Skin of body (tissue), 2 donors: ENCODE results near the gene NCMAP. TPM values are rescaled to one million over a fixed set of nuclear protein-coding genes. Genes with fewer than 3 reads are reported as not detected.
"Not testable (repeated sequence)": the region's sequence is repeated elsewhere in the genome, so short reads cannot be mapped to it uniquely, and the experiment has no call there.

ENCODE experiments used
- DNase-seq: peaks from one replicate; lab custom pipeline; 2025; lab: John Stamatoyannopoulos, UW
- total RNA-seq: library from RNA; depleted of rRNA; stranded (reverse); fragments of >200 nt; gene quantifications from one replicate; pipeline ENCODE4 v1.2.3, GENCODE V29; 2014

The NCMAP gene, protein sequence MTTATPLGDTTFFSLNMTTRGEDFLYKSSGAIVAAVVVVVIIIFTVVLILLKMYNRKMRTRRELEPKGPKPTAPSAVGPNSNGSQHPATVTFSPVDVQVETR
- 0.49 TPM for total RNA-seq

DNA sequence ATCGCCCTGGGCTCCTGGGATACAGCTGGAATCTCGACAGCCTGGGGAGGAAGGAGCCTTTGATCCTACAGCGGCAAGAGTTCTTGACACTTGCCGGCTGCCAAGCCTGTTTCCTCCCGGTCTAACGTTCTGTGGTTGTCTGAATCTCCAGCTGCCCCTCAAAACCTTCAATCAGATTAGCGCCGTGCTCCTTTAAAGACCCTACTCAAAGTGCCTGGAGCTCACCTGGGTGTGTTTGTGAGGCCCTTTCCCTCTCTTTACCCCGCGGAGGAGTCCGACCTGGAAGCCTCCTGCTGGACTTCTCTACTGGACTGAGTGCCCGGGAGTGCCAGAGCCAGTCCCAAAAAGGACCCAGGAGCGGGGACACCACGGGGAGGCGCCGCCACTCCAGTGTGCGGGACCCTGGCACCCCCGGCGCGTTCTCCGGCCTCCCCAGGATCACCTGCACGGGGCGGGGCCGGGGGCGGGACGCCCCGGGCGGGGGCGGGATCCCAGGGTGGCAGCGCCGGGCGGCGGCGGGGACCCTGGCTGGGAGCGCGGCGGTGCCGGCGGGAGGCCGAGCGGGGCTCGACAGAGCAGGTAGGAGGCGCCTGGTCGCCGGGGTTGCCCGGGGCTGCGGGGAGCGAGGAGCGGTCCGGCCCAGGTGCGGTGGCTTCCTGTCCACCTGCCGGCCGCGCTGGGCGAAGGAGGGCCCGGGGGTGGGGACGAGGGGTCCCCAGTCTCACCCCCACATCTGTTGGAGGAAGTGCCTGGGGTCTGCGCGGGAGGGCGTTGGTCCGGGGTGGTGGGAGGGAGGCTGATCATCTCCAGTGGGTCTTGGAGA, at the start of gene NCMAP:
NCMAP (plus strand) TSS at position 497 of the 823 bp plus-strand sequence. CDS start 39,344 bp downstream, outside the sequence.
- no peak for DNase-seq

DNA sequence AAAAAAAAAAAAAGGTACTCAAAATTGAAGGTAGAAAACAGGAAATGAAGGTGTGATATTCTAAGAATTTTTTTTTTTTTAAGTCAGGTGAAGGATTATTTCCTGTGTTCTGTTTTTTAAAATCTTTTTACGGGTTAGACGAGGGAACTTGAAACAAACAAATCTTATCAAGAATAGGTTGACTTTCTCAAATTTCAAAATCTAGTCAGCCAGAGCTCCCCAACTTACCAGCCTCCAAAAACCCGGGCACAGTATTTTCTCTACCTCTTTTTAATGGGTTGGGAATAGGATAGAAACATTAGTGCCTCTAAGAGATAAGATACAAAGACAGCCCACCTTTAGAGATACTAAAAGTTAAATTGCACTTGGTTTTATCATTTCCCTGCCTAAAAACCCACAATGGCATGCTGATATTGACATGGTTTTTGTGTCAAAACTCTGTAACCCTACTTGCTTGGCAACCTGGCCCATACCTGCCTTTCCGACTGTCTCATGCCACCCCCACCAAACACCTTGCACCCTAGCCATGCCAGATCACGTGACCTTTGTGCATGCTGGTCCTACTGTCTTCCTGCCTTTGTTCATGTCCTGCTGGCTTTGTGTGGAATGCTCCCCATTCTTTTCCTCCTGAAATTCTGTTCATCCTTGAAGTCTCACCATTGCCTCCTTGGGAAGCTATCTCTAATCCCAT, 49.1 kb upstream of the NCMAP start:
- no peak for DNase-seq

DNA sequence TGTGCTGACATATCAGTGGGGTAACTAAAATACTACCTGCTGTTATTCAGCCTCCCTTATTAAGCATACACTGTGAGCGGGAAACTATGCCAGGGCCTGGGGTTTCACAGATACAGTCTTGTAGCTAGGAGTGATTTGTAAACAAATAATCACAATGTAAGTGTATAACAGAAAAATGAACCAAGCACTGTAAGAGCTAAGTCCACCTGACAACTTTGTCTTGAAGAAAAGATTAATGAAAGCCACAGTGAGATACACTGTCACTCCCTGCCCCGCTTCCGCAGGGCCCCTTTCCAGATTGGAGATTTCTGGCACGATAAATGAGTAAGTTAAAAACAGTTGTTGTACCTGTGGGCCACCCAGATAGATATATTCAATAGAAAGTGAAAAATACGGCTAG, 48.5 kb upstream of the NCMAP start:
- no peak for DNase-seq

DNA sequence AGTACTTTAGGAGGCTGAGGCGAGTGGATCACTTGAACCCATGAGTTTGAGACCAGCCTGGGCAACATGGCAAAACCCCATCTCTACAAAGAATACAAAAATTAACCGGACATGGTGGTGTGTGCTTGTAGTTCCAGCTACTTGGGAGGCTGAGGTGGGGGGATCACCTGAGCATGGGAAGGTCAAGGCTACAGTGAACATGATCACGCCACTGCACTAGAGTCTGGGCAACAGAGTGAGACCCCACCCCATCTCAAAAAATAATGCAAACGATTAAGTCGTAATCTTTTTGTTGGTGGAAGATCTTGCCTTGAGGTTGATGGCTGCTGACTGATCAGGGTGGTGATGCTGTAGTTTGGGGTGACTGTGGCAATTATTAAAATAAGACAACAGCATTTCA, 47.0 kb upstream of the NCMAP start:
- no peak for DNase-seq

DNA sequence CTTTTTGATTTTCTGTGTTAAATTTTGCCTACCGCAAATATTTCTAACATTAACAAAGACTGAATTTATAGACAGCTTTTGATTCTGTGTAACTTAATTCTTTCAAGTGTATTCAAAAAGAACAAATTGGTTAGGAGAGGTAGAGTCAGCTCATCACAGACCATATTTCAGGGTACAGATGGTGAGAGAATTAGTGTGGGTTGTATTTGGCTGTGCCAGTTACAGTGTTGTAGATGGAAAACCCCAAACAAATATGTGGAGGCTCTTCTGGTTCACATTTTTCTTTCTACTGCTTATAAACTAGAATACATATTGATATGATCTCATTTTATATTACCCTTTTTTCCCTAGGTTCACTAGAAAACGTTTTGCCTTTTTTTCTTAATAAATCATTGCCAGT, 42.2 kb upstream of the NCMAP start:
- no peak for DNase-seq

DNA sequence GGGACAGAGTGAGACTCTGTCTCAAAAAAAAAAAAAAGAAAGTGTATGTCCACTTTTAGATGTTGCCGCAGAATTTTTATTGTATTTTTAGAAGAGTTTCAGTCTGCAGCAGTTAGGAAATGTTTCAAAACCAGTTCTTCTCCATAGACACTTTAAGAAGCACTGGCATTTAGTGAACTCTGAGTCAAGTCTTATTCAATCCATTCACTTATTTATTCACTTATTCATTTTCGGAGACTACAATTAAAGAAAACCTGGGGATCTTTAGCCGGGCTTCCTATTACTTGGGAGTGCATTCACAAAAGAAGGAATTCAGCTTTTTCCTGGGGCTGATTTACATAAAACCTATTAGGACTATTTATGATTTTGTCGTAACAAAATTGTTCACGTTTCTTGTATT, 40.9 kb upstream of the NCMAP start:
- DNase-seq = no peak

DNA sequence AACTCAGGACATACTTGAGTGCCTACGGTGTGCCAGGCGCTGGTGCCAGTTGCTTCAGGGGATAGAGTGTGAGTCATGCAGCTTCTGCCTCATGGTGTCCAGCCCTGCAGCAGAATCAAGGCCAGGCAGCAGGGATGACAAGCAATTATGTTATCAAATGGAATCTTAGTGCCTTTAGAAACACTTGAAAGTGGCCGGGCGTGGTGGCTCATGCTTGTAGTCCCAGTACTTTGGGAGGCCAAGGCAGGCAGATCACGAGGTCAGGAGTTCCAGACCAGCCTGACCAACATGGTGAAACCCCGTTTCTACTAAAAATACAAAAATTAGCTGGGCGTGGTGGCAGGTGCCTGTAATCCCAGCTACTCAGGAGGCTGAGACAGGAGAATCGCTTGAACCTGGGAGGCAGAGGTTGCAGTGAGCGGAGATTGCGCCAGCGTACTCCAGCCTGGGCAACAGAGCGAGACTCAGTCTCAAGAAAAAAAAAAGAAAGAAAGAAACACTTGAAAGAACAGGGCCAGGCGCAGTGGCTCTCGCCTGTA, 40.1 kb upstream of the NCMAP start:
- not testable (repeated sequence) for DNase-seq

DNA sequence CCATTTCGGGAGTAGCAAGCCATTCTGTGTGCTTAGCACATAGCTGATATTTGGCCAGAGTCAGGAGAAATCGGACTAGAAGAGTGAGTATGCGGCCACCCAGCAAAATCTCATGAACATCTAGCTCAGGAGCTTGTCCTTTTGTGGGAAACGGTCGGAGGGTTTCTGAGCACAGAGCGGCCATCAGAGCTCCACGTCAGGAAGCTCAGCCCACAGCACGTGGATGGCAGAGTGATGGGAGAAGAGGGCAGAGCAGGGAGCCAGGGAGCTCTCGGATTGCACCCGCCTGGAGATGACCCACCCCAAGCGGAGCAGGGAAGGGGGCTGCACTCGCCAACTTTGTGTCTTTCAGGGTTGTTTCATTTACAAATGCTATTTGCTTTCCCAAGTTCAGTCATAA, 39.4 kb upstream of the NCMAP start:
- no peak for DNase-seq

DNA sequence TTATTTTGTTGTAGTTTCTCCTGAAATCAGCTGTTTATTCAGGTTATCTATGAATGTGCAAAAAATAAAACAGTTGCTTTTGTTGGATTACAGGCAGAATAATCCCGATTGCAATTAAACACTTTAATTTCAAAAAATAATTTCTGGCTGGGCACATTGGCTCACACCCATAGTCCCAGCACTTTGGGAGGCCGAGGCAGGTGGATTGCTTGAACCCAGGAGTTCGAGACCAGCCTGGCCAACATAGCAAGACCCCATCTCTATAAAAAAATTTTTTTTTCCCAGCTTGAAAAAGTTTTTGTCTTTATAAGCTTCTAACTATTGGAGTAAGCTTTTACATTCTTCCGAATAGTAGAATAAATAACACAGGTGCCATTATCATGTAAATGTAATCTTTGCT, 38.0 kb upstream of the NCMAP start:
- no peak for DNase-seq

DNA sequence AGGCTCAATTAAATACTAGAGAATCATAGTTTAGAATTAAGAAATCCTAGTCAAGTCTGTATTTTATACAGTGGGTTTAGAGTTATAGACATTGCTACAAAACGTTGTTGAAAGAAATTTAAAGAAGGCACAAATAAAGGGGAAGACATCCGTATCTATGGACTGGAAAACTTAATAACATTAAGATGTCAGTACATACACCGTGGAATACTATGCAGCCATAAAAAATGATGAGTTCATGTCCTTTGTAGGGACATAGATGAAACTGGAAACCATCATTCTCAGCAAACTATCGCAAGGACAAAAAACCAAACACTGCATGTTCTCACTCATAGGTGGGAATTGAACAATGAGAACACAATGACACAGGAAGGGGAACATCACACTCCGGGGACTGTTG, 35.6 kb upstream of the NCMAP start:
- DNase-seq = not testable (repeated sequence)

DNA sequence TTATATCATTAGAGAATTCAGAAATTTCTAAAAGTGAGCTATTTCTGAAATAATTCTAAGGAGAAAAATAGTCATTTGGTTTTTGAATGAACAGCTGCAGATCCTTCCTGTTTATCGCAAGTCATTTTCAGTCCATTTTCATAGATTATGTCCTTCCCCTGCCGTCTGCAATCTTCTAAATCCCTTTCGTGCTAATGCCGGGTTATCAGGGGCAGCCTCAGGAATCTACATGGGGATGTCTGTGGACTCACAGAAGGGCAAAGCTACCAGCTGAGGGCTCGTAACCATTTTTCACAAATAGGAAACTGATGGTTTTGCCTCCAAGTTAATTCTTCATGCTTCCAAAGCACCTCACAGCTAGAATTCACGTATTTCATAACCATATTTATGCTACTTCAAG, 30.3 kb upstream of the NCMAP start:
- no peak for DNase-seq

DNA sequence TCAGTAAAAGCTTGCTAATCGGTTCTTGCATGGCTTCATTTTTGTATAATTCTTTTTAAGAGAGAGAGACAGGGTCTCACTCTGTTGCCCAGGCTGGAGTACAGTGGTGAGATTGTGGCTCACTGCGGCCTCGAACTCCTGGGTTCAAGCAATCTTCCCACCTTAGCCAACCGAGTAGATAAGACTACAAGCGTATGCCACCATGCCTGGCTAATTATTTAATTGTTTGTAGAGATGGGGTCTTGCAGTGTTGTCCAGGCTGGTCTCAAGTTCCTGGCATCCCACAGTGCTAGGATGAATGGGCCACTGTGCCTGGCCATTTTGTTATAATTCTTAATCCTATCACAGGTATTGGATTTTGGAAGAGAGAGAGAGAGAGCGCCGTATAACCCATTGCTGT, 29.8 kb upstream of the NCMAP start:
- DNase-seq = no peak

DNA sequence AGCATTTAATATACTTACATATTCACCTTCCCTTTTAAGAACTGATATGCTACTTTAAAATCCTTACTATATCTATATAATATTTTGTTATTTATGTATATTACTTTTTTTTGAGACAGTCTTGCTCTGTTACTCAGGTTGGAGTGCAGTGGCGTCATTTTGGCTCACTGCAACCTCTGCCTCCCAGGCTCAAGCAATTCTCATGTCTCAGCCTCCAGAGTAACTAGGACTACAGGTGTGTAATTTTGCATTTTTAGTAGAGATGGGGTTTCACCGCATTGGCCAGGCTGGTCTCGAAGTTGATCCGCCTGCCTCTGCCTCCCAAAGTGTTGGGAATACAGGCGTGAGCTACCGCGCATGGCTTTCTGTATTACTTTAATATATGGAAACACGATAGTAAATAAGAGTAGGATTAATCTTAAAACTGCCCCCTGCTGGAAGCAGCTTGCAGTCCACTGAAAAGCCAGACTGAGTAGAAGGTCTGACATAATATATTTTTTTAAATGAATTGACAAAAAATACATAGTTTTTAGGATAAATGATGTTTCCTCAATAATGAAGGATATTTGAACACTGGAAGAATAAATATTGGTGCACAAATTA, 28.8 kb upstream of the NCMAP start:
- no peak for DNase-seq

DNA sequence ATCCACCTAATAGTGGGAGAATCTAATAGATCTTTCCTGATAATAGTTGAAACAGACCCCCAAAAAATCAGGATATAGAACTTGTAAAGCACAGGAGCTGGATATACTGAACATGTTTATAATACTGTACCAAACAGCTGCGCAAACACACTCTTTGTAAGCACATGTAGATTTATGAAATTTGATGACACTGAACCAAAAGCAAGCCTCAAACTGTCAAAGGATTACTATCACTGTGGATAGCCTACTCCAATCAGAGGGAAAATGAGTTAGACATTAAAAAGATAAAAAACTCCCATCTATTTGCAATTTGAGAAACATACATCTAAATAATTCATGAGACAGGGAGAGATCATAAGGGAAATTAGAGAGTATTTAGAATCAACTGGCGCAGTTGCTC, 27.1 kb upstream of the NCMAP start:
- DNase-seq = no peak

DNA sequence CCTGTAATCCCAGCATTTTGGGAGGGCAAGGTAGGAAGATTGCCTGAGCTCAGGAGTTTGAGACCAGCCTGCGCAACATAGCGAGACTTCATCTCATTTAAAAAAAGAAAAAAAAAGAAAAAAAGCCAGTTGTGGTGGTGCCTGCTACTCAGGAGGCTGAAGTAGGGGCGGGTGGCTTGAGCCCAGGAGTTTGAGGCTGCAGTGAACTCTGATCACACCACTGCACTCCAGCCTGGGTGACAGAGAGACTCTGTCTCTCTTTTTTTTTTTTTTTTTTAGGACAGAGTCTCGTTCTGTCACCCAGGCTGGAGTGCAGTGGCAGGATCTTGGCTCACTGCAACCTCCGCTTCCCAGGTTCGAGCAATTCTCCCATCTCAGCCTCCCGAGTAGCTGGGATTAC, 26.6 kb upstream of the NCMAP start:
- DNase-seq = not testable (repeated sequence)

DNA sequence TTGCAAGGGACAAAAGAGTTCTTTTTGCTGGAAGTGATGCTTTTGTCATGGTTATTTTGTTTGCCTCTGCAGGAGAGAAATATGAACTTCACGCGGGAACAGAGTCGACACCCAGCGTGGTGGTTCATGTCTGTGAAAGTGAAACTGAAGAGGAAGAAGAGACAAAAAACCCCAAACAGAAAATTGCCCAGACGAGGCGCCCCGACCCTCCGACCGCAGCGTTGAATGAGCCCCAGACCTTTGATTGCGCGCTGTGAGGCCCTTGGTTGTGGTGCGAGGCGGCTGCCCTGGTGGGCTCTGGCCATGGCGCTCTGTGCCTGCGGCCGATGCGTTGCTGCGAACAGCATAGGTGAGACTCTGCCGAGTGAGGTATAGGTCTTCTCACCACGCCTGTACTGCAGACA, 20.9 kb upstream of the NCMAP start:
- no peak for DNase-seq

DNA sequence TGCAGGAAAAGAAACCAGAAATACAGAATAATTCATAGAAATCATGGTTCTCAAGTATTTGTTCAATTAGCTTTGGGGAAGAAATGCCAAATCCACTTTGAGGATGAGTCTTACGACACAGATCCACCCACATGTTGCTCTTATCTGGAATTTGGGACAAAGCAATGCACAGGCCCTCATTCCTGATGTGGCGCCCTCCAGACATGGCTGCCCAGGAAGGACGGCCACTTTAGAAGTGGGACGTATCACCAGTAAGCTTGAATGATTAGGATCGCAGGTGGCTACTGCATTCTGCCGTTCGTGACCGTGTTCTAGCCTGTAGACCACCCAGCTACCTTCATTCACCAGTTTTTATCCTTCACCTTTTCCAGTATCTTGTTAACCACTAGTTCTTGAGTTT, 20.1 kb upstream of the NCMAP start:
- no peak for DNase-seq

DNA sequence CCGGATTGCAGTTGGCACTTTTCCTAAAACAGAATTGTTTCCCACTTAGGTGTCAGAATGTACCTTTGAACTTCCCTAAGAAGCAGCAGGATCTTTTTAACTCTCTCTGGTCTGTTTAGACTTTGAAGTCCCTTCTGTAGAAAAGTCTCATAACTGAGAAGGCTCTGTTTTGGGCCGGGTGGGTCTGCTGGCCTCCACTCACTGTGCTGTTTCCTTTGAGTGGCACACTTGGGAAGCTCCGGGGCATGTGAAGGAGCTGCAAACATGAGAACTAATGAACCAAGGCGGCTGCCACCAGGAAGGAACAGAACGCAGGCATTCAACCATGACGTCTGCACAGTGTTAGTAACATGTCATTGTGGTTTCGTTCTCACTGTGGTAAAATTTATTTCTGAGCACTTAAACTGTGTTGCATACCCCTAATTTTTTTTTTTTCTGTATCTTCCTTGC, 19.5 kb upstream of the NCMAP start:
- no peak for DNase-seq

DNA sequence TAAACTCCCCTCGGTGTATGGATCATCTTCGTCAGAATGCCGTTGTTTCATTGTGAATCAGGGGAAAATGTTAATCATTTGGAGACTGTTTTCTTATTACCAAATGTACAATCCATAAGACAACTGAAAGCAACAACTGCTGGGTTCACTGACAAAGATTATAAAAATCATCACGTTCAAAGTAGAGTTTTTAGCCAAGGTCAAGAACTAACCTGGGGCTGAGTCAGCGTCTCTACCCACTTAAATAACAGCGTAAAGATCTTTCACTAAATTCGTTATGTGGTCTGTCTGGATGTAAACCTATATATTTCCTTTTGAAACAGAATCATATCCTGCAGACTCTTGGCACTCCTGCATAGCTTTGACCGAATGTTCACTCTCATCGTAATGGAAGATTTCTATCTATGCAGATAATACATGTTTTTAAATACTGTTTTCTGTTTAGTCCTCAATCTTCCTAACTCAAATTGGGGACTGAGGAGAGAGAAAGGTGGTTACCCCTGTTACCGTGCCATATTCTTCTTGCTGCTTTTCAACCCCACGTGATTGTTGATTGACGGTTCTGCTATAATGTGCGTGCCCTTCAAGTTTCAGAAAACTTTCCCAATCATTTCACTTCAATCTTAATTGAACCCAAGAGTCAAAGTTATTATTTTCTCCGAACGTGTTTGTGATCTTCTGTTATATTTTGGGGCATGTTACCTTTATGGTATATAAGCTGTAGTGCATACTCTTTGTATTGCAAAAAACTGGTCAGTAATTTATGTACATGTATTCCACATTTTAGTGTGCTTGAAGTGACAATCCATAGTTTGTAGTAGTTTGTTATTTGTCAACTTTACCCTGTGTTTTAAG, 15.6 kb upstream of the NCMAP start:
- no peak for DNase-seq

DNA sequence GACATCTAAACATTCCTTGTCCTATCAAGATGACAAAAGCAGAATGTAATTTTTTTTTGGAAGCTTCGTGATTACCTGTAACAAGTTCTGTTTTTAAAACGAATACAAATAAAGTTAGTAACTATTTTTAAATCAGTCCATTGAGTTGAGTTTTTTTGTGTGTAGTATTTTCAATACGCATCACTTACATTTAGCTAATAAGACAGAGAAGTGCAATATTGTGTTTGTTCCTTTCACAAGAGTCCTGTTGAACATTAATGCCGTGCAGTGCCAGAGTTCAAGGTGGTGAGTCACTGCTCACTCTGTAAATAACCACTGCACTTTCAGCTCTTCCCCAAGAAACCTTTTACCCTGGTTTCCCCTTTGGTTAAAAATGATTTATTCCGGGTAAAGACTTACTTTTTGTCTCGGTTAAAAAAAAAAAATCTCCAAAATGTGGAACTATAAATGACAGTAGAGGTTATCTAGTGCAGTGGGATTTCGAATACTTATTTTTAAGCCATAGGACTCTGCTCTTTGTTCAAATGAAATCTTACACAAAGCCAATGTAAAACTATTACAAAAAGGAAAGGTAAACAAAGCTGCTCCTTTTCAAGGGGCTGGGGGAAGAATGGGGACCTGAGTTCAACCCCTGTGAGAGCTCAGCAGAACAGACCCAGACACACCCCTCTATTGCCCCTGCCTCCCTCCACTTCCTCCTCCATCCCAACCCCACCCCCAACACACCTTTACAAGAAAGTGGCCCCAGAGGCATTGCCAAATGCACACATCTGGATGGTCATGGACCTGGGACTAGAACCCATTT, 14.8 kb upstream of the NCMAP start:
- no peak for DNase-seq
